ENCODE results near the gene NECTIN3. TPM values are rescaled to one million over a fixed set of nuclear protein-coding genes. Genes with fewer than 3 reads are reported as not detected.

The NECTIN3 gene
- polyA plus RNA-seq, 3 donors: not detected

DNA sequence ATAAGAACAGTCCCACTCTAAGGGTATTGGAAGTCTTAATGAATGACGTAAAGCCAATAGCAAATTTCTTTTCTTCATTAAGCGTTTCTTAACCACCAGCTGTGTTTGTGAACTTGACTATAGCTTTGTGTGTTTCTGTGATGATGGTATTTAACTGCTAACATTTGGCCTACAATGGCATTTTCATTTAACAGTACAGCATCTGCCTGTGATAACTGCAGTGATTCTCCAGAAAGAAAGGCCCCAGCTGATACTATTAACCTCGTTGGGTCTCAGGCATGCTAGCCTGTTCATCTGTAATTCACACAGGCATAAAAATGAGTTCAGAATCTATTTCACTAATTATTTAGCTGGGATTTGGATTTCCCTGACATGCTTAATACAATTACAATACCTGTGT lies 121.9 kb downstream of the NECTIN3 start:
- Mint-ChIP-seq H3K4me1 (no peaks in the 10 kb centered on the region), H3K27me3 (ENCODE audit: low read depth in 3 of 3) (no peaks in the 10 kb centered on the region), H3K9me3 (peaks cover 0 to 3% (median 0%) of the 10 kb centered on the region in 7 donors), H3K4me3 (no peak overlapping the region), H3K36me3 (no peaks in the 10 kb centered on the region), H3K27ac (no peak overlapping the region)
- H3K4me2 ChIP-seq (replicated peaks; ENCODE audit: extremely low read depth, low read length, poor library complexity, severe bottlenecking): no peak overlapping the region
- H3K27me3 ChIP-seq (ENCODE audit: control insufficient read depth in 2 of 2, insufficient read depth in 2 of 2, low read length in 2 of 2): no peaks in the 10 kb centered on the region
- no peaks in the 10 kb centered on the region for H3K9me3 ChIP-seq (replicated peaks in 1 of 2; ENCODE audit: control insufficient read depth in 1 of 2, insufficient read depth in 1 of 2, low read length in 2 of 2)
- no peak for DNase-seq
- TF ChIP-seq, protein P1, sequence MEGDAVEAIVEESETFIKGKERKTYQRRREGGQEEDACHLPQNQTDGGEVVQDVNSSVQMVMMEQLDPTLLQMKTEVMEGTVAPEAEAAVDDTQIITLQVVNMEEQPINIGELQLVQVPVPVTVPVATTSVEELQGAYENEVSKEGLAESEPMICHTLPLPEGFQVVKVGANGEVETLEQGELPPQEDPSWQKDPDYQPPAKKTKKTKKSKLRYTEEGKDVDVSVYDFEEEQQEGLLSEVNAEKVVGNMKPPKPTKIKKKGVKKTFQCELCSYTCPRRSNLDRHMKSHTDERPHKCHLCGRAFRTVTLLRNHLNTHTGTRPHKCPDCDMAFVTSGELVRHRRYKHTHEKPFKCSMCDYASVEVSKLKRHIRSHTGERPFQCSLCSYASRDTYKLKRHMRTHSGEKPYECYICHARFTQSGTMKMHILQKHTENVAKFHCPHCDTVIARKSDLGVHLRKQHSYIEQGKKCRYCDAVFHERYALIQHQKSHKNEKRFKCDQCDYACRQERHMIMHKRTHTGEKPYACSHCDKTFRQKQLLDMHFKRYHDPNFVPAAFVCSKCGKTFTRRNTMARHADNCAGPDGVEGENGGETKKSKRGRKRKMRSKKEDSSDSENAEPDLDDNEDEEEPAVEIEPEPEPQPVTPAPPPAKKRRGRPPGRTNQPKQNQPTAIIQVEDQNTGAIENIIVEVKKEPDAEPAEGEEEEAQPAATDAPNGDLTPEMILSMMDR (IDR thresholded peaks at IDR 0.05): no peak
- intact Hi-C loops (cut with micrococcal nuclease): no loop called here
- H3K36me3 ChIP-seq (replicated peaks in 1 of 2; ENCODE audit: control insufficient read depth in 1 of 2, insufficient read depth in 2 of 2, low read length in 2 of 2): no peaks in the 10 kb centered on the region
- WGBS (ENCODE audit: insufficient coverage): no CpG with 5 or more reads among the region's 3 CpGs
- no peak overlapping the region for H2AFZ ChIP-seq (ENCODE audit: insufficient read depth, low read depth, low read length, poor library complexity, severe bottlenecking)
- H3K79me2 ChIP-seq (ENCODE audit: insufficient read depth, low read length): no peaks in the 10 kb centered on the region
- H3K4me3 ChIP-seq (replicated peaks in 1 of 3; ENCODE audit: low read depth in 2 of 3, low read length in 3 of 3): no peak overlapping the region
- no peak overlapping the region for H3K27ac ChIP-seq (ENCODE audit: low read depth in 1 of 2, low read length in 2 of 2)
- H3K9ac ChIP-seq (ENCODE audit: insufficient read depth, low read length, poor library complexity, severe bottlenecking): no peak overlapping the region
- no peaks in the 10 kb centered on the region for H3K4me1 ChIP-seq (ENCODE audit: control insufficient read depth in 1 of 2, insufficient read depth in 2 of 2, low read length in 2 of 2)
- H4K20me1 ChIP-seq (ENCODE audit: insufficient read depth, low read length): no peaks in the 10 kb centered on the region

DNA sequence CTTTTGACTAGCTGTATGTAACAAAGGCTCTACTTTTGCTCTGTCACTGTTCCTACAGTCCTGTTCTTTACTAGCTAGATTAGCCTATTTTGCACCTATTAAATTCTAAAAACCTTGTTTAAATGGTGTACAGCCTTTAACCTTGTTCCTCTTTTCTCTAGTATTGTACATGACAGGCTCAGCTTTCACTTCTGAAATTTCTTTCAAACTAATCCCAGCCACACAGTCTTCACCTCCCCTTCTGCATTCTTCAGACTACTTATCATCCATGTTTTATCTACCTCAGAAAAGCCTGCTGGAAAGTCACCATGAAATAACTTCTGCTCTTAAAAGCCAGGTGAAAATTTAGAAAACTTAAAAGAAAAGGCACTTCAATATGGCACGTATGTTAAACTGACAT lies 122.4 kb downstream of the NECTIN3 start:
- intact Hi-C loops (cut with micrococcal nuclease): no loop called here
- Histone ChIP-seq H3K27me3 (ENCODE audit: control insufficient read depth in 2 of 2, insufficient read depth in 2 of 2, low read length in 2 of 2) (no peaks in the 10 kb centered on the region), H3K9me3 (replicated peaks in 1 of 2; ENCODE audit: control insufficient read depth in 1 of 2, insufficient read depth in 1 of 2, low read length in 2 of 2) (no peaks in the 10 kb centered on the region), H3K4me3 (replicated peaks in 1 of 3; ENCODE audit: low read depth in 2 of 3, low read length in 3 of 3) (no peak overlapping the region), H3K27ac (ENCODE audit: low read depth in 1 of 2, low read length in 2 of 2) (no peak overlapping the region), H3K79me2 (ENCODE audit: insufficient read depth, low read length) (no peaks in the 10 kb centered on the region), H4K20me1 (ENCODE audit: insufficient read depth, low read length) (no peaks in the 10 kb centered on the region), H3K36me3 (replicated peaks in 1 of 2; ENCODE audit: control insufficient read depth in 1 of 2, insufficient read depth in 2 of 2, low read length in 2 of 2) (no peaks in the 10 kb centered on the region), H3K4me1 (ENCODE audit: control insufficient read depth in 1 of 2, insufficient read depth in 2 of 2, low read length in 2 of 2) (no peaks in the 10 kb centered on the region), H3K4me2 (replicated peaks; ENCODE audit: extremely low read depth, low read length, poor library complexity, severe bottlenecking) (no peak overlapping the region), H3K9ac (ENCODE audit: insufficient read depth, low read length, poor library complexity, severe bottlenecking) (no peak overlapping the region), H2AFZ (ENCODE audit: insufficient read depth, low read depth, low read length, poor library complexity, severe bottlenecking) (no peak overlapping the region)
- H3K36me3 Mint-ChIP-seq: no peaks in the 10 kb centered on the region
- H3K27ac Mint-ChIP-seq: no peak overlapping the region
- no peaks in the 10 kb centered on the region for H3K9me3 Mint-ChIP-seq
- no peaks in the 10 kb centered on the region for H3K27me3 Mint-ChIP-seq (ENCODE audit: low read depth in 3 of 3)
- no CpG with 5 or more reads among the region's 1 CpG for WGBS (ENCODE audit: insufficient coverage)
- DNase-seq: no peak
- H3K4me1 Mint-ChIP-seq: no peaks in the 10 kb centered on the region
- TF ChIP-seq, protein P1 (IDR thresholded peaks at IDR 0.05): no peak
- H3K4me3 Mint-ChIP-seq: no peak overlapping the region

Data from CD14-positive monocyte (primary cell).